ENCODE results near the gene C11orf52.
"Not testable (repeated sequence)": the region's sequence is repeated elsewhere in the genome, so short reads cannot be mapped to it uniquely, and the experiment has no call there.

Gene C11orf52, protein sequence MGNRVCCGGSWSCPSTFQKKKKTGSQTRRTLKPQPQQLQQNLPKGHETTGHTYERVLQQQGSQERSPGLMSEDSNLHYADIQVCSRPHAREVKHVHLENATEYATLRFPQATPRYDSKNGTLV

DNA sequence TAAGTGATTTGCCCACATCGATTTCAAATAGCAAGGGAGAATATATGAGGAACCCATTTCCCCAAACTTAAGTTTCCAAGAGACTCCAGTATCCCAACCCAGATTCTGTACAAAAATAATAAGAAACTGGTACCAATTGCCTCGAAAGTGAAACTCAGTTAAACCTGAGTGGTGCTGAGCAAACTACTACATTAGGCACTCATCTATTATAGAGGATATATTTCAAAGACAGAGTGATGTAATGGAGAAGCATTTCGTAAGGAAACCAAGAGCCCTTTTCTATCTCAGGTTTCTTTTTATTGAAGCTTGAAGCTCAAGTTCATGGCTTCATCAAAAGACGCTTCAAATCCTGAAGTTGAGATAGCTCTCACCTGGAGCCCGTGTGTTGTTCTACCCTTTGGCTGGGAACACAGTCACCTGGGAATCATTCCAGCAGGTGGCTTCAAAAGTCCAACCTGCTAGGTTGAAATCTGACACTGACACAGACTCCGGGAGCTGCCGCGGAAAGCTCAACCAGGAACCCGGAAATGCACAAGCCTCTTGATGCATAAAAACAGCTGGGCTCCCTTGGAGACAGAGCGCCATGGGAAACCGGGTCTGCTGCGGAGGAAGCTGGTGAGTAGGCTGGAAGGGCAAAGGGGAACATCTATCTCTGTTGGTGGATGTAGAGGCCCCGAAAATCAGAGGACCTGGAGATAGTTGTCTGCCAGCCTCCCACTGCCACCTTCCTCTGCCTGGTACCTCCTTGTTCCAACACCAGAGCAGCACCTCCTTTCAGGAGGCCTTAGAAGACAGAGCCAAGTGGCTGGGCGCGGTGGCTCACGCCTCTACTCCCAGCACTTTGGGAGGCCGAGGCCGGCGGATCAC lies at the start of gene C11orf52:
C11orf52 (plus strand) TSS at position 524 of the 867 bp plus-strand sequence; CDS start at position 584, 60 bp downstream.
- DNase-seq = peak; percentile 26 to 69

DNA sequence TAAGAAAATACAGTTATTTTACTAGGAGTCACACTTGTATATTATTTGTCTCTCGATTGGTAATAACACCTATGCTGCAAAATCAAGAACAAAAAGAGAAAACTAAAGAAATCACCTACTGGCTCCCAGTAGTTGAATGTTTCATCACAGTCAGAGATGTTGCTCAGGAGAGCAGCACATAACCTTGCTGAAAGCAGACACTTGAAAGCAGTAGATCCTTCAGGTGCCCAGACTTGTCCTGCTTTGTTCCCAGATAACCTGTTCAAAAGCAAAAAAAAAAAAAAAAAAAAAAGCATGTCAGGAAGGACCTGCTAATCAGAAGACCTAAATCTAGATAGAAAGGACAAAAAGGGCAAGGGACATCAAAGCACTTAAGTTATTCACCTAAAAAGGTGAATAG lies 48.6 kb upstream of the C11orf52 start:
- no peak for DNase-seq

DNA sequence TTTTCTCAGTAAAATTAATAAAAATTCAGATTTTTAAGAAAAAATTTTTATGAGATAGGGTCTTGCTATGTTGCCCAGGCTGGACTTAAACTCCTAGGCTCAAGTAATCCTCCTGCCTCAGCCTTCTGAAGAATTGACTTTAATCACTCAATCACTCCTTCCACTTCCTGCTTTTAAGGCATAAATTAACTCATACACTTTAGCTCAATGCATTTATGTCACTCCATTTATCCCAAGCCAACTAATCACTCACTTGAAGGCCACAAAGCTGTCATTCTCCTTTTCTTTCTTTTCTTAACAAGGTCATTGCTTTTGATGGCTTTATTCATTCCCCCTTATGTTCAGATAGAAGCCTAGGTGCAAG lies 48.2 kb upstream of the C11orf52 start:
- no peak for DNase-seq

DNA sequence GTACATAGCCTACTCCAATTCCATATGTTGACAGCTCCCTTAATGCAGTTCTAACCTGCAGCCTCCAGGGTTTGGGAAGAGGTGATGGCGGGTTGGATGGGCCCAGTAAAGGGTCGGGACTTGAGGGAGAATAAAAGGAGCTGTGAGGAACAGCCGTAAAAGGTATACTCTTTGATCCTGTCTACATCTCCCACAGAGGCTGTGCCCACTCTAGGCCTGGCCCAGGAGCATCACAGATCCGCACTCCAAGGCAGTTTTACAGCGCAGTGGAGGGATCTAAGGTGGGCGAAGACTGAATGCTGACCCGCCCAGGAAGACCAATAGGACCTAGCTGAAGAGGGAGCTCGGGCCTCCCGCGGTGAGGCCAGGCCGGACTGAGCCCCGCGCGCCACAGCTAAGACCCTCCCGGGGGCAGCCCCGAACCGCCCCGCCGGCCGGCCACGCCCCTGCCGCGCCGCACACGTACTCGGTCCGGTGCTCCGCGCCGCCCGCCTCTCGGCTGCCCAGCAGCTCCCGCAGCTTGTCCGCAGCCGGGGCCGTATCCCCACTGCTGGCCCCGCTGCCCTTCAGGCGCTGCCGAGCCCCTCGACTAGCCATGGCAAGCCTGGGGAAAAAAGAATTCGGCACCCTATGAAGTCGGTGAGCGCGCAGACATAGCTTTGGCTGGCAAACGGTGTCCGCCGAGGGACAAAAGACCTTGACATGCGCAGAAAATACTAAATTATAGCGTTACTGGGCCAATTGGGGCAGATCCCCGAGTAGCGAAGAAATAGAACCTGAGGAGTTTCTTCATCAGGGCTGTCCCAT lies 47.6 kb upstream of the C11orf52 start, which contains the start of gene ALG9:
ALG9 (minus strand) TSS at position 696 of the 807 bp plus-strand sequence; CDS start at position 597, 99 bp downstream.
- peak; percentile 74 to 76 for DNase-seq

DNA sequence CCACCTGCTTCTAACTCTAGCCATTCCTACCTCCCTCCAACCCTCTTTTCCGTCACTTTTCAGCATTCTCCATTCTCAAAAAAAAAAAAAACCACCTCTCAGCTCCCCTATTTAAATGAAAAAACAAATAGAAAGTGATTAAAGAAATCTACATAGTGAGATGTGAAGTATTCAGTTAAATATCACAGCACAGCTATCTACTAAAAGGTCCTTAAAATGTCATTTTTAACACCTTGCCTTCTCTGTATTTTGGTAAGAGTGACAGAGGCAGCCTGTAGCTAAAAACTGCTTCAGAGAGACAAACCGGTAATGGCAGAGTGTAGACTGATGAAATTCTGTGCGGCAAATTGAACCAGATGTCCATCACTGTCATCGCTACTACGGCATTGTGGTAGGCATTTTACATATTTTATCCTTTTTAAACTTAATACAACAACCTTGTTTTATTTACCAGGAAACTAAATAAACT lies 47.0 kb upstream of the C11orf52 start:
- no peak for DNase-seq

DNA sequence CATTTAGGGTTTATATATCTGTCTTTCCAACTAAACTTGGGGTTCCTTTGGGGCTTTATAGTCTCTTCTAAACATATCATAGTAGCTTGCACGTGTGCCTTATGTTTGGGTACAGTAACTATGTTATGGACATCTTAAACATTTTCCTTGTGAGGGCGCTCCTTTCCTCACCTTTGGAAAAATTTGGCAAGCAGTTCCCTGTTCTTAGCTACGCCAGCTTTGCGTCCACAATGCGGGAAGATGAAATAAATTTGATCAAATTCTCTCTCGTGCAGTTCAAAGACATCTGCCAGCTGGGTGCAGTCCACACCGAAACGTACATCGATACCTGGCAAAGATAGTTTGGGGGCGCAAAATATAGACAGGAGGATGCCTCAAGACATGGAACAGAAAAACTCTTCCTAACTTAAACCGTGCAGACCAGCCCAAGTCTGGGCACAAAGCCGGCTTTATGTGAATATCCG lies 40.3 kb upstream of the C11orf52 start:
- peak; percentile 30 to 66 for DNase-seq

DNA sequence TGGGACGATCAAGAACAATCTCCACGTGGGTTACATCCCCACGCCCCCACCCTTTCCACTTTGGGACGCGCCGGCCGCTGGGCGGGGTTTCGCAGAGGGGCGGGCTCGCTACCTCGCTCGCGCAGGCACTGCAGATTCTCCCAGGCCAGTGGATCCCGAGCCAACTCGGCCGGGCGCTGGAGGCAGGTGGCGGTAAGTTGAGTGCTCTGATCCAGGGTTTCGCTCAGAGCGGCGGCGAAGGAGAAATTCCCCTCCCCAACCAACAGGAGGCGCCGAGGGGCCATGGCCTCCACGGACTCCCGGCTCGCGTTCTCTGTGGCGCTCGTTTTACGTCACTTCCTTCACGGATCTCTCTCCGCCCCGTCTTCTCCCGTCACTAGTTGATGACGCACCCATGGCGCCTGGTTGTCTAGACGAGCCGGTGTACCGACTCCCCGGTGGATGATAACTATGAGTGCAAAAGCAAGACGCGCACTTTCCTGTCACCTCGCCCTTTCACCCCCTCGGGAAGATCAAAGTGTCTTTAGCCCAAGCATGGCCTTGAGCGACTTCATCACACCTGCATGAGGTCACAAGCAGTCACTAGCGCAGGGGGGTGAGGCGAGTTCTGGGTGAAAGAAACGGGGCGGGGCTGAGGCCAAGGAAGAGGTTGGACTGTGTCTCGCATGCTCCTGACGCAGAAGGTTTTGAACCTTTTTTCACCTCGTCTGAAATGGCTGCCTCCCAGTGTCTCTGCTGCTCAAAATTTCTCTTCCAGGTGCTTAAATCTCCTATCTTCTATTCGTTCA lies 39.7 kb upstream of the C11orf52 start, which contains the start of the genes CFAP68 and FDXACB1:
CFAP68 (plus strand) TSS at position 693 of the 788 bp plus-strand sequence; CDS start at position 713, 20 bp downstream.
FDXACB1 (minus strand) TSS at position 317 of the 788 bp plus-strand sequence; CDS start at position 284, 33 bp downstream.
- DNase-seq = peak; percentile 97 to 98

DNA sequence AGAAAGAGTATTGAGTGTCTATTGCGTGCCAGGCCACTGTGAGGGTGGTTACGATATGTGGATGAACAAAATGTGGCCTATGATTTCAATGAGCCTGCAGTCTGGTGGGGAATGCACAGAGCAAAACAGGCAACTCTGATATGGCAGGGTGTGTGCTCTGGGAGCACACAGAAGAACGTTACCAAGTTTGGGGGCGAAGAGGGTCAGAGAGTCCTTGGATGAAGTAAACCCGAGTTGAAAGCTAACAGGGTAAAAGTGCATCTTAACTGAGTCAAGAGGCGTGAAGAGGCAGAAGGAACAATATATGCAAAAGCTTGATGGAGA lies 39.1 kb upstream of the C11orf52 start:
- DNase-seq = no peak

DNA sequence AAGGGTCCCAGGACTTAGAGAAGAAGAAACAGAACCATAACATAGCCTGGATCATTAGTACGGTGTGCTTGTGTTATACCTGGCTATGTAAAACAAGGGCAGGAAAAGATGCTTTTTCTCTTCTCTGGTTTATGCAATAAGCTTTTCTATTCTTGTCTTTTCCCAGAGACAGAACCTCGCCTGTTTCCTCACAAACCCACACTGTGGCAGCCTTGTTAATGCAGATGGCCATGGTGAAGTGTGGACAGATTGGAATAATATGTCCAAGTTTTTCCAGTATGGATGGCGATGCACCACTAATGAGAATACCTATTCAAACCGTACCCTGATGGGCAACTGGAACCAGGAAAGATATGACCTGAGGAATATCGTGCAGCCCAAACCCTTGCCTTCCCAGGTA lies 36.5 kb upstream of the C11orf52 start:
- DNase-seq = no peak

DNA sequence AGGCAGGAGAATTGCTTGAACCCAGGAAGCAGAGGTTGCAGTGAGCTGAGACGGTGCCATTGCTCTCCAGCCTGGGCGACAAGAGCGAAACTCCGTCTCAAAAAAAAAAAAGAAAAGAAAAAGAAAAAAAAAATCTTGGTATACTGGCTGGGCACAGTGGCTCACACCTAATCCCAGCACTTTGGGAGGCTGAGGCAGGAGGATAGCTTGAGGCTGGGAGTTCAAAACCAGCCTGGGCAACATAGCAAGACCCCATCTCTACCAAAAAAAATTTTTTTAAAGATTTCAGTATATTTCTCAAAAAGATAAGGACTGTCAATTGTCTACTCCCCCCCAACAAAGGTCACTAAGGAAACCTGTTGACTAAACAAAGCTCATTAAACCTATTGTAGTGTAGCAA lies 33.7 kb upstream of the C11orf52 start:
- not testable (repeated sequence) for DNase-seq

DNA sequence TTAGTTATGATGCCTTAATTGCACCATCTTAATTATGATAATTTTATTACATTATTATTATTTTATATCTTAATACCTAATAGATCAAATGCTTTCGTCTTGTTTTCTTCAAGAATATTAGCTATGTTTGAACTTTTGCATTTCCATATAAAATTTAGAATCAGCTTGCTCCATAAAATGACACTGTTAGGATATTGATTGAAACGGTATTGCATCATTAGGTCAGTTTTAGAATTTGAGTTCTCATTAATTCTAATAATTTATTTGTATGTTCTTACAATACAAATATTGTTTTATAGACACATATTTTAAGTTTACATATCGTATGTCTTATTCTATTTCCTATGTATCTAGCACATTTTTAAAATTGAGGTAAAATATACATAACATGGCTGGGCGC lies 32.7 kb upstream of the C11orf52 start:
- DNase-seq = no peak

DNA sequence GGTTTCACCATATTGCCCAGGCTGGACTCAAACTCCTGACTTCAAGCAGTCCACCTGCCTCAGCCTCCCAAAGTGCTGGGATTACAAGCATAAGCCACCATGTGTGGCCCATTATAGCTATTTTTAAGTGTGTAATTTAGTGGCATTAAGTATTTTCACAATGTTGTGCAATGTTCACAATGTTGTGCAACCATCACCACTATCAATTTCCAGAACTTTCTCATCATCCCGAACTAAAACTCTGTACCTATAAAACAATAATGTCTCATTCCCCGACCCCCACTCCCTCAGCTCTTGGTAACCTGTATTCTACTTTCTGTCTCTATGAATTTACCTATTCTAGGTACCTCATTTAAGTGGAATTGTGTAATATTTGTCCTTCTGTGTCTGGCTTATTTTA lies 31.9 kb upstream of the C11orf52 start:
- no peak for DNase-seq

DNA sequence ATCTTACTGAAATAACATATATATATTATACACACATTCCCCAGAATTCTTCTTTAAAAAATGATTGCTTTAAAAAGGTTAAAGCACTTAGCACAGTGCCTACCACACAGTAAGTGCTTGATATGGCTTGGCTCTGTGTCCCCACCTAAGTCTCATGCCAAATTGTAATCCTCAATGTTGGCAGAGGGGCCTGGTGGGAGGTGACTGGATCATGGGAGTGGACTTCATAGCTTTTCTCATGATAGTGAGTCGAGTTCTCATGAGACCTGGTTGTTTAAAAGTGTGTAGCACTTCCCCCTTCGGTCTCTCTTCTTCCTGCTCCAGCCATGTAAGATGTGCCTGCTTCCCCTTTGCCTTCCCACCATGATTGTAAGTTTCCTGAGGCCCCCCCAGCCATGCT lies 13.3 kb upstream of the C11orf52 start:
- no peak for DNase-seq

DNA sequence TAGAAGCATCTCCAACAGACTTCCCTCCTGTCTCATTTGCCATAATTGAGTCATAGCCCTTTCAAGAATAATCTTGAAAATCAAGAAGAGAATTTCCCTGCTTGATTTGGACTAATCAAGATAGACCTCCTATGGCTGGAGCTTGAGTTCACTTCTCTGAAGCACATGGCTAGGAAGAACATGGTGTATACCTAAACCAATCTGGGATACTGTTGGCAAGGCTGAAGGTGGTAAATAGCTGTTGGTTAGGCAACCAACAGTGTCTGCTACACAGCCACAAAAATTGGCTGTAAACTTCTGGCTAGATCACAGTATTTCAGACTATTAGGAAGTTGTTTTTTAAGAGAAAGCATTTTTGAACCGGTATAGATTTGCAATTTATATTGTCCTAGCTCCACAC lies 12.0 kb upstream of the C11orf52 start:
- DNase-seq = no peak

DNA sequence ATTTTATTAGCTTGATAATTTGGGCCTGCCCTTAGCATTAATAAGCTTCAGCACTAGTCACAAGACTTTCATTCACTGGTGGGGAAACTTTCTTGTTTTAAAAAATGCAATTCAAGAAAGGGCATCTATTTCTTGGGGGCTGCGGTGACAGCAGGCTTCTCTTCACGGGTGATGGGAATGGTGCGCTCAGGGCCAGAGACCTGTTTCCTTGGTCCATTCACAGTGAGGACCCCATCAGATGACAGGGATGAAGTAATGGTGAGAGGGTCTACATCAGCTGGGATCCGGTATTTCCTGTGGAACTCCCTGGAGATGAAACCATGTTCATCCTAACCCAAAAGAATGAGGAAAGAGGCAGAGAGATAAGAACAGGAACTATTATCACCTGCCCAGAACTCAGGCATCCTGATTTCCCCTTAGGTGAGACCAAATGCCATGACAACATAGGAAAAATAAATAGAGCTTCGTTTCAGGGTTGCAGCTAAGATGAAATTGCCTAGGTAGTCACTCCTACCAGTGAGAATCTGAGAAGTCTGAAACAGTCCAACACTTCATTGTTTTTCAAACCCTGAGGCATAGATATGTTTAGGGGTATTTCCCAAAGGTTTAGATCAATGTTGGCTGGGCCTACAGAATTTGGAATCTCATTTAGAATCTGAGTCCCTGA lies 9.9 kb upstream of the C11orf52 start:
- DNase-seq = no peak

DNA sequence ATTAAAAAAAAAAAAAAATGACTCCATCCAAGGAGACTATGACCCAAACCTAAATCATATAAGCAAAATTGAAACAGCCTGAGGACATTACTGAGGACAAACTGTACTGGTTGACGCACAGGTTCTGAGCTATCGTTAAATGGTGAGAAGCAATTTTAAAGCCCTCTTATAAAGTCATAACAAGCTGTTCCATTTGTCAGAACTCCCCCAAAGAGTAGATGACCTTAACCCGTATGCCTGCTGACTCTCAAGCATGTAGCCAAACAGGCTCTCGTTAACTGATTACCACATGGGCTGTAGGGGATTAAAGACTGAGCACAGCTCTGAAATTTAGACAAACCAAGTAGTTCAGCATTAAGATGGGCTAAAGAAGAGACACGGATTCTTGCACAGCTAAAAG lies 9.3 kb upstream of the C11orf52 start:
- DNase-seq = peak; percentile 28 to 71

DNA sequence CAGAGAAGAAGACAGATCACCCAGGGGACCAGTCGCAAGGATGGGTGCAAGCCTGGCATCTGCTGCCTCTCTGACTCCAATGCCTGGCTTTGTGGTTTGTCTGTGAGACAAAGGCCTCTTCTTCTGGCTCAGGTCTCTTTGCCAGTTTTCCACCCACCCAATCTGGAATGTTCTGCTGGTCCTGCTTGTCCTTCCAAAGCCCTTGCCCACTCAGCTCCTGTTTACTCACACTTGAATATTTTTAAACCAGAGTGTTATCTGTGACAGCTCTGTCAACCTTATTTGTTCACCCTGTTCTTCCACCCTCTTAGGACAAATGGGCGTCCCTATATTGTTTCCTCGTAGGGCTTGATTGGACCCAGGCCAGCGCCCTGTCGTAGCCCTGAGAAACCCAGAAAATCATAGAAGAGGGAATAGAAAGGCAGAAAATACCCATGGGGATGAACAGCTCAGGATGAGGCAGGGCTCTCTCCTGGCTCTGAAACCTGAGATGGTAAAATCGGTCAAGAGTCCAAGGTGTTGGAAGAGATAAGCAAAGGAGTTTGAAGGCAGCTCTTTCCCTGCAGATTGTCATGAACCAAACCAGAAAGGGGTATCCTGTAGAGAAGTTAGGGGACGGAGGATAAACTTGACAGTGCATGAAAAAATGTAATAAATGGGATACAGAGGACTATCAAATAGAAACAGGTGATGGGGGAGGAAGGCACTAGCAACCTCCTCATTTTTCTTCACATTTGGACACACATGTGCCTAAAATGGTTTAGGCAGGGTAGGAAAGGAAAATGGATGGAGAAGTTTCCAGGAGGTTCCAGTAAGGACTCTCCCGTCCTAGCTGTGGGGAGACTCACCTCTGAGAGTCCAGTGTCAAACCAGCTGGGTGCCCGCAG lies 7.8 kb upstream of the C11orf52 start:
- DNase-seq = no peak

DNA sequence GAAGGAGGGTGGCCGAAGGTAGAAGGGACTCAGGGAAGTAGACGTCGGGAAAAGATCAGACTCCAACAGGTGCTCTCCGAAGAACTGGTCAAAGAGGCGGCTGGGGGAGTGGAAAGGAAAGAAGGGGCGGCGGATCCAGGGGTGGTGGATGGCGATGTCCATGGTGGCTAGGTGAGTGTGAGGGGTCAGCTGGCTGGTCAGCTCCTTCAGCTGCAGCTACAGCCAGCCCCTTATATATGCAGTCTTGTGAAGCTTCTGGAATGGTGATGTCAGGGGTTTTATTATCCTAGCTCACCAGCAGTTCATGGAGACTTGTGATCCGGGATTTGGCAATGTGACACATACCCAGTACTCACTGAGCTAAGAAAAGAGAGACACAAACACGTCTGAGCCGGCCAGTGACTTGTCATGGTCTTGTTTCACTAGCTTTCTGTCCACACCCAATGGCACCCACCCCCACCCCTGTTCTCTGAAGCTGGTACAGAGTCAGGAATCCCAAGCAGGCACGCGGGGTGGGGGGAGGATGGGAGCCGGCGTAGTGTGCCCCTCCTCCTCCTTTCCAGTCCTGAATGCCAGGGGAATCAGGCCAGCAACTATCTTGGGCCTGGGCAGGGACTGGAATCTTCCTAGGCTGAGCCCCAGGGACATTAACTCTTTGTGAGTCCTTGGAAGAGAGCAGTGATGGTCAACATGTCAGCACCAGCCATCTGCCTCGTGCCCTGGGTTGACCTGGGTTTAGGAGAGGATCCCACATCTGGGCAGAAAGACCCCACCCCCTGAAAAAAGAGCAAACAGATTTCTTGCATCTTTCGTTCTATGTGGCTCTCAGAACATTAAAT lies 6.9 kb upstream of the C11orf52 start, which contains the start of gene CRYAB:
CRYAB (minus strand) TSS at position 208 of the 839 bp plus-strand sequence; CDS start at position 162, 46 bp downstream.
- DNase-seq = no peak

DNA sequence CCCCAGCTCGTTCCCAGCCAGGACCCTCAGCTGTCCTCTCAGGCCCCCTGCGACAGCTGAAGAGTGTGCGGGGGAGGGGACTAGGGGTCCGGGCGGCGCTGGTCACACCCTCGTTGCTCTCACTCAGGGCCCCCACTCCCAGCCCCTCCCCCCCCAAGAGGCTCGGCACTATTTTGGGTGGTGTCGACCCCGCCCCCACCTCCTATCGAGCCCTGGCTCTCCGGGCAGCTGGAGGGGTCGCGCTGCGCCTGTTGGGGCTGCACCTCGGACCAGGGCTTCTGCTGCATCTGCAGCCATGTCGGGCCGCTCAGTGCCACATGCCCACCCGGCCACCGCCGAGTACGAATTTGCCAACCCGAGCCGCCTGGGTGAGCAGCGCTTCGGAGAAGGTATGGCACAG lies 6.2 kb upstream of the C11orf52 start, which contains the start of gene HSPB2:
HSPB2 (plus strand) TSS at position 200 of the 400 bp plus-strand sequence; CDS start at position 296, 96 bp downstream.
- DNase-seq = no peak

Measured in NCI-H524 (cell line).